ENCODE measurements around the gene MAPK12. TPM values are rescaled to one million over a fixed set of nuclear protein-coding genes. Genes with fewer than 3 reads are reported as not detected.
A peak's percentile ranks its signal among the peaks of the same experiment; 100 is the strongest.

MAPK12 gene
- total RNA-seq, 2 experiments from 2014 or later, result 3.1 to 3.6 TPM

GRCh38 chr22:50217543-50218152 is 43.8 kb downstream of the MAPK12 start:
- no peaks in the 10 kb centered on the region for H3K27me3 Mint-ChIP-seq
- no peaks in the 10 kb centered on the region for H3K9me3 Mint-ChIP-seq
- POLR2A ChIA-PET, result interaction anchor here (0.5 kb wide), 1 partner anchor 227 kb away, joined by 3 read pairs; no protein-coding TSS in a partner anchor
- H3K4me3 Mint-ChIP-seq, result no peak overlapping the region
- H3K27ac Mint-ChIP-seq, result no peak overlapping the region
- H3K36me3 Mint-ChIP-seq, result peaks cover 15% of the 10 kb centered on the region
- no peaks in the 10 kb centered on the region for H3K4me1 Mint-ChIP-seq
- ATAC-seq (ENCODE audit: low read depth), result no peak
- DNase-seq, result no peak

- no peaks in the 10 kb centered on the region for H3K9me3 Mint-ChIP-seq
- ATAC-seq (ENCODE audit: low read depth), result no peak
- peaks cover 15% of the 10 kb centered on the region for H3K36me3 Mint-ChIP-seq
- no peak overlapping the region for H3K4me3 Mint-ChIP-seq
- H3K4me1 Mint-ChIP-seq, result peaks cover 1% of the 10 kb centered on the region
- no peaks in the 10 kb centered on the region for H3K27me3 Mint-ChIP-seq
- no peak overlapping the region for H3K27ac Mint-ChIP-seq
- DNase-seq, result no peak
- POLR2A ChIA-PET, result interaction anchor here (0.5 kb wide), 1 partner anchor 228 kb away, joined by 3 read pairs; no protein-coding TSS in a partner anchor
These were observed 44.6 kb downstream of the MAPK12 start for GRCh38 chr22:50216684-50217520.

- H3K4me3 Mint-ChIP-seq, result no peak overlapping the region
- DNase-seq (no peak), ATAC-seq (ENCODE audit: low read depth) (no peak)
- H3K27ac Mint-ChIP-seq, result no peak overlapping the region
- POLR2A ChIA-PET, result interaction anchor here (0.7 kb wide), 1 partner anchor 292 kb away, joined by 3 read pairs; the partner anchor contains the start of genes LMF2 and NCAPH2
- H3K36me3 Mint-ChIP-seq, result peaks cover 15% of the 10 kb centered on the region
- H3K9me3 Mint-ChIP-seq, result no peaks in the 10 kb centered on the region
- peaks cover 2% of the 10 kb centered on the region for H3K4me1 Mint-ChIP-seq
- H3K27me3 Mint-ChIP-seq, result no peaks in the 10 kb centered on the region
These were observed 45.3 kb downstream of the MAPK12 start for GRCh38 chr22:50216055-50216683.

DNA sequence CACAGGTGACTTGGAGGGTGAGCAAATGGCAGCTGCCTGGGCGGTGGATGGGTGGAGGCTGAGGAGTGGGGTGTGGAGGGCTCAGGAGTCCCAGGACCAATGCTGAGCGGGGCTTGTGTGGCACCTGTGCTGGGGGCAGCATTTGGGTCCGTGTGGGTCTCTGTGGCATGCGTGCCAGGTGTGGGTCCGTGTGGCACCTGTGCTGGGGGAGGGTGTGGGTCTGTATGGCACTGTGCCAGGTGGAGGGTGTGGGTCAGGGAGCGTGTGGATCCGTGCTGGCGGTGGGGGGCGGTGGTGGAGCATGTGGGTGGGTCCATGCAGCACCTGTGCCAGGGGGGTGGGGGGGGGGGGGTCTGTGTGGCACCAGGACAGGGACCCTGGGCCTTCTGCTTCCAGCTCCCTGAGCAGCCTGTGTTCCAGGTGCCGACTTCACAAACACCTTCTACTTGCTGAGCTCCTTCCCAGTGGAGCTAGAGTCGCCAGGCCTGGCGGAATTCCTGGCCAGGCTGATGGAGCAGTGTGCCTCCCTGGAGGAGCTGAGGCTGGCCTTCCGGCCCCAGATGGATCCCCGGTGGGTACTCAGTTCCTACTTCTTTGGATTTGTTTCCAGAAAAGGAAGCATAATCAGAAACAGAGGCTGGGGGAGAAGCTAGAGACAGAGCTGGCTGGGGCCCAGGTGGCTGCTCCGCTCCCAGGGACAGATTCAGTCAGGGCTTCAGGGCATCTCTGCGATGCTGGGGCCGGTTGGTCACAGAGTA is 46.0 kb downstream of the MAPK12 start:
- no peaks in the 10 kb centered on the region for H3K27me3 Mint-ChIP-seq
- POLR2A ChIA-PET, result interaction anchor here (0.7 kb wide), 1 partner anchor 292 kb away, joined by 3 read pairs; the partner anchor contains the start of genes LMF2 and NCAPH2
- H3K36me3 Mint-ChIP-seq, result peaks cover 17% of the 10 kb centered on the region
- peaks cover 4% of the 10 kb centered on the region for H3K4me1 Mint-ChIP-seq
- no peak overlapping the region for H3K4me3 Mint-ChIP-seq
- no peak overlapping the region for H3K27ac Mint-ChIP-seq
- ATAC-seq (ENCODE audit: low read depth) (no peak), DNase-seq (no peak)
- H3K9me3 Mint-ChIP-seq, result no peaks in the 10 kb centered on the region

- Mint-ChIP-seq H3K27ac (peak overlapping the region; percentile 51), H3K4me3 (no peak overlapping the region), H3K4me1 (peaks cover 7% of the 10 kb centered on the region), H3K36me3 (peaks cover 15% of the 10 kb centered on the region), H3K9me3 (no peaks in the 10 kb centered on the region), H3K27me3 (no peaks in the 10 kb centered on the region)
- DNase-seq, result no peak
- ATAC-seq (ENCODE audit: low read depth), result no peak
- POLR2A ChIA-PET, result no interaction called here
These were observed 48.2 kb downstream of the MAPK12 start for GRCh38 chr22:50213263-50213662.

DNA sequence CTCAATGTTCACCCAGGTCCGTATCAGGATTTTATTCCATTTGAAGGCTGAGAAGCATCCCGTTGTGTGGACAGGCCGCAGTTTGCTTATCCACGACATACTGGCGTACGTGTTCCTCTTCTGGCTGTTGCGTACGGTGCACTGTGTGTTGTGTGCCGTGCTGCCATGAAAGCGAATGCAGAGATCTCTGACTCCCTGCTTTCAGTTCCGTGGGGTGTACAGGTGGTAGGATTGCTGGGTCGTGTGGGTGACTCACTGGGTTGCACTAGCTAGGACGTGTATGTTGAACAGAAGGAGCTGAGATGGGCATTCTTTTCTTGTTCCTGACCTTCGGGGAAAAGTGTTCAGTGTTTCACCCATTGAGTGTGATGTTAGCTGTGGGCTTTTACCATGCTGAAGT is 50.3 kb downstream of the MAPK12 start:
- POLR2A ChIA-PET, result interaction anchor here (0.6 to 1.6 kb wide), 5 partner anchors 10 to 409 kb away, joined by 3 to 4 read pairs (median 4); no protein-coding TSS in a partner anchor
- peaks cover 15% of the 10 kb centered on the region for H3K36me3 Mint-ChIP-seq
- peaks cover 7% of the 10 kb centered on the region for H3K4me1 Mint-ChIP-seq
- ATAC-seq (ENCODE audit: low read depth) (no peak), DNase-seq (no peak)
- no peak overlapping the region for H3K4me3 Mint-ChIP-seq
- no peaks in the 10 kb centered on the region for H3K9me3 Mint-ChIP-seq
- no peaks in the 10 kb centered on the region for H3K27me3 Mint-ChIP-seq
- H3K27ac Mint-ChIP-seq, result no peak overlapping the region

- H3K4me3 Mint-ChIP-seq, result no peak overlapping the region
These were observed 50.9 kb downstream of the MAPK12 start for GRCh38 chr22:50210378-50211139.

DNA sequence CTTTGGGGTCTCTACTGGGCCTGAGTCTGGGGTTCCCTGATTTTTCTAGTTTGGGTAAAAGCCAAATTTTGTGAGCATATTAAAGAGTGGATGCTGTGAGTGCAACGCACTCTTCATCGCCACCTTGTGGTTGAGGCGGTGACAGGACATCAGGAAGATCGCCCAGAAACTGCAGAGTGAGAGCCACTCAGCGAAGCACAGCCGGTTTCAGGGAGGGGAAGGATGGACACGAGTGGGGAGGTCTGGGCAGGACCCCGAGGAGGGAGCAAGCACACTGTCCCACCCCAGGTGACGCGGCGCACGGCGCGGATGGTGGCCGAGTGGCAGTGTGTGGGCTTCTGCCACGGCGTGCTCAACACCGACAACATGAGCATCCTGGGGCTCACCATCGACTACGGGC is 51.6 kb downstream of the MAPK12 start:
- Mint-ChIP-seq H3K4me1 (peaks cover 8% of the 10 kb centered on the region), H3K4me3 (no peak overlapping the region), H3K27ac (peak overlapping the region; percentile 35), H3K27me3 (no peaks in the 10 kb centered on the region), H3K36me3 (peaks cover 14% of the 10 kb centered on the region), H3K9me3 (no peaks in the 10 kb centered on the region)
- peak; percentile 76 for ATAC-seq (ENCODE audit: low read depth)
- POLR2A ChIA-PET, result no interaction called here
- DNase-seq, result peak; percentile 76

More at GRCh38 chr22:50210378-50211139, 50.9 kb downstream of the MAPK12 start:
- DNase-seq (no peak), ATAC-seq (ENCODE audit: low read depth) (no peak)
- no peaks in the 10 kb centered on the region for H3K9me3 Mint-ChIP-seq
- POLR2A ChIA-PET, result interaction anchor here (0.8 to 1.6 kb wide), 3 partner anchors 20 to 63 kb away, joined by 3 to 4 read pairs (median 3); no protein-coding TSS in a partner anchor
- H3K4me1 Mint-ChIP-seq, result peaks cover 7% of the 10 kb centered on the region
- H3K27me3 Mint-ChIP-seq, result no peaks in the 10 kb centered on the region
- H3K36me3 Mint-ChIP-seq, result peaks cover 15% of the 10 kb centered on the region
- H3K27ac Mint-ChIP-seq, result no peak overlapping the region

GRCh38 chr22:50208939-50209892 is 52.3 kb downstream of the MAPK12 start:
- DNase-seq, result no peak
- POLR2A ChIA-PET, result interaction anchor here (1.0 to 1.4 kb wide), 2 partner anchors 60 to 316 kb away, joined by 3 read pairs; partner anchors contain the start of gene SCO2
- no peaks in the 10 kb centered on the region for H3K9me3 Mint-ChIP-seq
- H3K36me3 Mint-ChIP-seq, result peaks cover 12% of the 10 kb centered on the region
- H3K4me1 Mint-ChIP-seq, result peaks cover 9% of the 10 kb centered on the region
- ATAC-seq (ENCODE audit: low read depth), result peak; percentile 11
- H3K27me3 Mint-ChIP-seq, result no peaks in the 10 kb centered on the region
- no peak overlapping the region for H3K27ac Mint-ChIP-seq
- H3K4me3 Mint-ChIP-seq, result no peak overlapping the region

DNA sequence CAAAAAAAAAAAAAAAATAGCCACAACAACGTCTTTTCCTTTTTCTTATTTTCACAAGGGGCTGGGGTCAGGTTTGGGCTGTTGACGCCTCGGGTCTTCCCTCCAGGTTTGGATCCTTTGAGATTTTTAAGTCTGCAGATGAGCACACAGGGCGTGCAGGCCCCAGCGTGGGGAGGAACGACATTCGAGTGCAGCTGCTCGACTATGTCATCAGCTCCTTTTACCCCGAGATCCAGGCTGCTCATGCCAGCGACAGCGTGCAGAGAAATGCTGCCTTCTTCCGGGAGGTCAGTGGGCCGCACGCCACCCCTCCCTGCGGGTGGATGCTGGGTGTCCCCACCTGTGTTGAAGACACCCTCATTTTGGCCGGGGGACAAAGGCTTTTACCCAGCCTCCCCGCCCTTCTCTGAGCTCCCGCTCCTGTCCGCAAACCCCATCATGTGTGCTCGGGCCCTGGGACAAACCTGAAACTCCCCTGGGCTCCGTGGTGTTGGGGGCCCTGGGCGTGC is 53.0 kb downstream of the MAPK12 start:
- no peaks in the 10 kb centered on the region for H3K27me3 Mint-ChIP-seq
- H3K9me3 Mint-ChIP-seq, result no peaks in the 10 kb centered on the region
- ATAC-seq (ENCODE audit: low read depth), result no peak
- peaks cover 18% of the 10 kb centered on the region for H3K36me3 Mint-ChIP-seq
- H3K4me3 Mint-ChIP-seq, result no peak overlapping the region
- H3K27ac Mint-ChIP-seq, result no peak overlapping the region
- DNase-seq, result no peak
- POLR2A ChIA-PET, result interaction anchor here (1.0 to 1.4 kb wide), 2 partner anchors 59 to 317 kb away, joined by 3 read pairs; partner anchors contain the start of gene SCO2
- peaks cover 12% of the 10 kb centered on the region for H3K4me1 Mint-ChIP-seq

Data from activated naive CD8-positive, alpha-beta T cell treated with anti-CD3 and anti-CD28 coated beads, Interleukin-2, amount 10 ng/mL, durations not matched to agents 7 days and 5 days (primary cell).